ENCODE results near the gene TGFBR3L. TPM values are rescaled to one million over a fixed set of nuclear protein-coding genes. Genes with fewer than 3 reads are reported as not detected.
A peak's percentile ranks its signal among the peaks of the same experiment; 100 is the strongest.

Gene TGFBR3L
- total and polyA plus RNA-seq, 2 of the 13 experiments (the other 11 are each of a cell fraction or from before 2014, with no cell fraction given): 0.20 to 1.0 TPM

- TF ChIP-seq ZNF230 (CRISPR knock-in tag; IDR thresholded peaks at IDR 0.05) (peak; percentile 55; the same call in 1 of the 2 replicates), MIER3 (CRISPR knock-in tag; IDR thresholded peaks at IDR 0.05; ENCODE audit: borderline replicate concordance) (no peak; the same call in 1 of the 2 replicates), REPIN1 (CRISPR knock-in tag; IDR thresholded peaks at IDR 0.05; ENCODE audit: borderline replicate concordance, low read depth) (0 out of 2 replicates have a peak, but pooled peaks have one; percentile 55), ZNF260 (CRISPR knock-in tag; IDR thresholded peaks at IDR 0.05; ENCODE audit: borderline replicate concordance, low read depth) (no peak), ZNF232 (CRISPR knock-in tag; IDR thresholded peaks at IDR 0.05; ENCODE audit: borderline replicate concordance) (peak; percentile 87; the same call in 1 of the 2 replicates), ZFP91 (CRISPR knock-in tag; IDR thresholded peaks at IDR 0.05; ENCODE audit: borderline replicate concordance) (no peak; the same call in 1 of the 2 replicates), GLI4 (CRISPR knock-in tag; IDR thresholded peaks at IDR 0.05; ENCODE audit: borderline replicate concordance) (0 out of 2 replicates have a peak, but pooled peaks have one; percentile 63), ARHGAP35 (CRISPR knock-in tag; IDR thresholded peaks at IDR 0.05; ENCODE audit: borderline replicate concordance) (peak; percentile 58; the same call in 1 of the 2 replicates), ZNF629 (CRISPR knock-in tag; conservative IDR thresholded peaks at IDR 0.05) (peak; percentile 37; the same call in 1 of the 2 replicates), TSC22D2 (CRISPR knock-in tag; IDR thresholded peaks at IDR 0.05; ENCODE audit: borderline replicate concordance) (0 out of 2 replicates have a peak, but pooled peaks have one; percentile 60), NFKB2 (CRISPR knock-in tag; IDR thresholded peaks at IDR 0.05; ENCODE audit: borderline replicate concordance) (peak; percentile 94), KMT2A (CRISPR knock-in tag; IDR thresholded peaks at IDR 0.05) (0 out of 2 replicates have a peak, but pooled peaks have one; percentile 26), ZBTB7B (CRISPR knock-in tag; IDR thresholded peaks at IDR 0.05) (peak; percentile 90), ZNF274 (CRISPR knock-in tag; IDR thresholded peaks at IDR 0.05) (peak; percentile 74; the same call in 1 of the 2 replicates), HNRNPLL (IDR thresholded peaks at IDR 0.05; ENCODE audit: low read depth, low read length, poor library complexity, severe bottlenecking) (peak; percentile 83), SPEN (CRISPR knock-in tag; IDR thresholded peaks at IDR 0.05; ENCODE audit: low read depth) (peak; percentile 65; the same call in 1 of the 2 replicates), SOX5 (CRISPR knock-in tag; IDR thresholded peaks at IDR 0.05; ENCODE audit: borderline replicate concordance) (peak; percentile 42; the same call in 1 of the 2 replicates), HES4 (CRISPR knock-in tag; IDR thresholded peaks at IDR 0.05; ENCODE audit: borderline replicate concordance) (0 out of 2 replicates have a peak, but pooled peaks have one; percentile 46), ZNF124 (CRISPR knock-in tag; IDR thresholded peaks at IDR 0.05) (no peak), TEAD2 (CRISPR knock-in tag; IDR thresholded peaks at IDR 0.05) (peak; percentile 90; the same call in 1 of the 2 replicates), XRCC5 (optimal IDR thresholded peaks at IDR 0.05; ENCODE audit: low read length) (peak; percentile 68)
- TF ChIP-seq, protein P1, sequence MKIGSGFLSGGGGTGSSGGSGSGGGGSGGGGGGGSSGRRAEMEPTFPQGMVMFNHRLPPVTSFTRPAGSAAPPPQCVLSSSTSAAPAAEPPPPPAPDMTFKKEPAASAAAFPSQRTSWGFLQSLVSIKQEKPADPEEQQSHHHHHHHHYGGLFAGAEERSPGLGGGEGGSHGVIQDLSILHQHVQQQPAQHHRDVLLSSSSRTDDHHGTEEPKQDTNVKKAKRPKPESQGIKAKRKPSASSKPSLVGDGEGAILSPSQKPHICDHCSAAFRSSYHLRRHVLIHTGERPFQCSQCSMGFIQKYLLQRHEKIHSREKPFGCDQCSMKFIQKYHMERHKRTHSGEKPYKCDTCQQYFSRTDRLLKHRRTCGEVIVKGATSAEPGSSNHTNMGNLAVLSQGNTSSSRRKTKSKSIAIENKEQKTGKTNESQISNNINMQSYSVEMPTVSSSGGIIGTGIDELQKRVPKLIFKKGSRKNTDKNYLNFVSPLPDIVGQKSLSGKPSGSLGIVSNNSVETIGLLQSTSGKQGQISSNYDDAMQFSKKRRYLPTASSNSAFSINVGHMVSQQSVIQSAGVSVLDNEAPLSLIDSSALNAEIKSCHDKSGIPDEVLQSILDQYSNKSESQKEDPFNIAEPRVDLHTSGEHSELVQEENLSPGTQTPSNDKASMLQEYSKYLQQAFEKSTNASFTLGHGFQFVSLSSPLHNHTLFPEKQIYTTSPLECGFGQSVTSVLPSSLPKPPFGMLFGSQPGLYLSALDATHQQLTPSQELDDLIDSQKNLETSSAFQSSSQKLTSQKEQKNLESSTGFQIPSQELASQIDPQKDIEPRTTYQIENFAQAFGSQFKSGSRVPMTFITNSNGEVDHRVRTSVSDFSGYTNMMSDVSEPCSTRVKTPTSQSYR (CRISPR knock-in tag; IDR thresholded peaks at IDR 0.05; ENCODE audit: borderline replicate concordance): peak; percentile 55; the same call in 1 of the 2 replicates
Measured at GRCh38 chr19:7925171-7925851, 10.7 kb downstream of the TGFBR3L start (continued).

Data from HepG2 (cell line).